Breast epithelium (tissue), 3 donors: Measurements from ENCODE around the gene KIF11.

Experiments used
- CTCF ChIP-seq, 3 donors: fragments of 450-650 bp; IDR thresholded peaks; one replicate each; pipeline ENCODE4 v1.5.1; 2016 to 2017; ENCODE audit warnings: antibody characterized with exemption in 3 of 3, mild to moderate bottlenecking in 3 of 3, moderate library complexity in 3 of 3
- POLR2A ChIP-seq: fragments of 450-650 bp; IDR thresholded peaks from one replicate; pipeline ENCODE4 v1.6.1; 2016; ENCODE audit warnings: antibody characterized with exemption, mild to moderate bottlenecking, moderate library complexity
- POLR2AphosphoS5 ChIP-seq, 3 donors: sonication (generic); formaldehyde crosslinking; IDR thresholded peaks; one replicate each; pipeline ENCODE4 v1.6.1; 2017; ENCODE audit warnings: antibody characterized with exemption in 3 of 3

- TF ChIP-seq POLR2AphosphoS5 (IDR thresholded peaks at IDR 0.05) (no peak), POLR2A (no peak), CTCF (IDR thresholded peaks at IDR 0.05) (no peak)
Observed at GRCh38 chr10:92677708-92678107, 84.8 kb downstream of the KIF11 start.
